HepG2 (cell line): ENCODE data around the gene PKMYT1. TPM values are rescaled to one million over a fixed set of nuclear protein-coding genes. Genes with fewer than 3 reads are reported as not detected.
A peak's percentile ranks its signal among the peaks of the same experiment; 100 is the strongest.

Experiments
- AGO2 ChIP-seq: fragments of 200-400 bp; formaldehyde crosslinking; optimal IDR thresholded peaks from 2 replicates; pipeline ENCODE3; 2017; ENCODE audit warnings: mild to moderate bottlenecking, low read depth, low read length, moderate library complexity
- CHD4 ChIP-seq: fragments of 200-600 bp; sonication (generic); IDR thresholded peaks from 2 replicates; pipeline ENCODE4 v1.7.0; 2017; ENCODE audit warnings: mild to moderate bottlenecking, low read length, borderline replicate concordance
- HNF4A ChIP-seq: sonication (generic); formaldehyde crosslinking; IDR thresholded peaks from 2 replicates; pipeline ENCODE4 v1.4.0; 2020; ENCODE audit warnings: missing genetic modification reagents
- ISL2 ChIP-seq: sonication (generic); formaldehyde crosslinking; IDR thresholded peaks from 2 replicates; pipeline ENCODE4 v1.5.0; 2020; ENCODE audit warnings: missing genetic modification reagents
- KAT7 ChIP-seq: IDR thresholded peaks from 2 replicates; pipeline ENCODE4 v1.6.1; 2018; ENCODE audit warnings: borderline replicate concordance, missing compliant biosample characterization
- PITX1 ChIP-seq: sonication (generic); formaldehyde crosslinking; IDR thresholded peaks from 2 replicates; pipeline ENCODE4 v1.5.1; 2020; ENCODE audit warnings: mild to moderate bottlenecking, missing genetic modification reagents
- POLR2A ChIP-seq, 2 experiments: IDR thresholded peaks; 2 replicates each; pipeline ENCODE4 v1.6.1; 2011; ENCODE audit warnings: low read depth in 2 of 2, low read length in 2 of 2, mild to moderate bottlenecking in 1 of 2, moderate library complexity in 1 of 2; ENCODE audit not compliant: insufficient read depth in 1 of 2
- SOX6 ChIP-seq, 2 experiments: fragments of 450-650 bp in 1 of 2; sonication (generic) in 1 of 2; formaldehyde crosslinking in 1 of 2; IDR thresholded peaks; 2 replicates each; pipeline versions ENCODE4 v1.4.0 to v1.6.1; 2017 to 2020; ENCODE audit warnings: antibody characterized with exemption in 1 of 2, mild to moderate bottlenecking in 1 of 2, missing genetic modification reagents in 1 of 2
- SP5 ChIP-seq: IDR thresholded peaks from 2 replicates; pipeline ENCODE4 v1.6.1; 2016; ENCODE audit warnings: low read depth, borderline replicate concordance
- ZFP1 ChIP-seq: IDR thresholded peaks from 2 replicates; pipeline ENCODE4 v1.6.1; 2016
- ZMYM4 ChIP-seq: sonication (generic); formaldehyde crosslinking; IDR thresholded peaks from 2 replicates; pipeline ENCODE4 v1.8.1; 2023; ENCODE audit warnings: mild to moderate bottlenecking, missing genetic modification reagents
- ZNF33B ChIP-seq: sonication (generic); formaldehyde crosslinking; IDR thresholded peaks from 2 replicates; pipeline ENCODE4 v1.5.1; 2020; ENCODE audit warnings: mild to moderate bottlenecking, missing genetic modification reagents
- ZNF589 ChIP-seq: sonication (generic); formaldehyde crosslinking; conservative IDR thresholded peaks from 2 replicates; pipeline ENCODE4 v1.8.0; 2022; ENCODE audit warnings: mild to moderate bottlenecking, moderate library complexity, missing genetic modification reagents
- ZNF883 ChIP-seq: sonication (generic); formaldehyde crosslinking; IDR thresholded peaks from 2 replicates; pipeline ENCODE4 v1.5.1; 2020; ENCODE audit warnings: mild to moderate bottlenecking, missing genetic modification reagents; ENCODE audit errors: not compliant biosample characterization
- polyA plus RNA-seq, 8 experiments: library from polyadenylated mRNA; depleted of rRNA in 3 of 8; stranded (reverse) in 7 of 8; unstranded in 1 of 8; fragments of >200 nt; fragmentation: Illumina TruSeq in 4 of 8; extraction: Trizol in 4 of 8; gene quantifications; 2 replicates each; pipeline versions ENCODE4 v1.2.1 to v1.2.3, GENCODE V29; 2011 to 2016; ENCODE audit warnings: low read depth in 4 of 8, missing spikeins in 1 of 8, mixed read lengths in 1 of 8; ENCODE audit not compliant: insufficient read depth in 1 of 8
- total RNA-seq, 5 experiments: library from RNA; depleted of rRNA; stranded (reverse); fragments of >200 nt; fragmentation: Illumina TruSeq; extraction: Trizol; gene quantifications; 2 replicates each; pipeline ENCODE4 v1.2.3, GENCODE V29; 2016; ENCODE audit warnings: low read depth in 1 of 5
- TF ChIP-seq, protein P1 (sequence below): sonication (generic); formaldehyde crosslinking; IDR thresholded peaks from 2 replicates; pipeline ENCODE4 v1.9.0; 2022; ENCODE audit warnings: low read depth, missing genetic modification reagents
- TF ChIP-seq, protein P2 (sequence below): sonication (generic); formaldehyde crosslinking; IDR thresholded peaks from 2 replicates; pipeline ENCODE4 v1.8.0; 2023; ENCODE audit warnings: mild to moderate bottlenecking, missing genetic modification reagents
- TF ChIP-seq, protein P3 (sequence below): sonication (generic); formaldehyde crosslinking; IDR thresholded peaks from 2 replicates; pipeline ENCODE4 v1.4.0; 2020; ENCODE audit warnings: mild to moderate bottlenecking, missing genetic modification reagents, borderline replicate concordance
- TF ChIP-seq, protein P4 (sequence below): IDR thresholded peaks from 2 replicates; pipeline ENCODE4 v1.6.1; 2016; ENCODE audit warnings: low read depth, control low read depth

Gene PKMYT1
- total and polyA plus RNA-seq, 2 of the 13 experiments (the other 11 are each of a cell fraction or from before 2014, with no cell fraction given) = 7.0 to 27.8 TPM

DNA sequence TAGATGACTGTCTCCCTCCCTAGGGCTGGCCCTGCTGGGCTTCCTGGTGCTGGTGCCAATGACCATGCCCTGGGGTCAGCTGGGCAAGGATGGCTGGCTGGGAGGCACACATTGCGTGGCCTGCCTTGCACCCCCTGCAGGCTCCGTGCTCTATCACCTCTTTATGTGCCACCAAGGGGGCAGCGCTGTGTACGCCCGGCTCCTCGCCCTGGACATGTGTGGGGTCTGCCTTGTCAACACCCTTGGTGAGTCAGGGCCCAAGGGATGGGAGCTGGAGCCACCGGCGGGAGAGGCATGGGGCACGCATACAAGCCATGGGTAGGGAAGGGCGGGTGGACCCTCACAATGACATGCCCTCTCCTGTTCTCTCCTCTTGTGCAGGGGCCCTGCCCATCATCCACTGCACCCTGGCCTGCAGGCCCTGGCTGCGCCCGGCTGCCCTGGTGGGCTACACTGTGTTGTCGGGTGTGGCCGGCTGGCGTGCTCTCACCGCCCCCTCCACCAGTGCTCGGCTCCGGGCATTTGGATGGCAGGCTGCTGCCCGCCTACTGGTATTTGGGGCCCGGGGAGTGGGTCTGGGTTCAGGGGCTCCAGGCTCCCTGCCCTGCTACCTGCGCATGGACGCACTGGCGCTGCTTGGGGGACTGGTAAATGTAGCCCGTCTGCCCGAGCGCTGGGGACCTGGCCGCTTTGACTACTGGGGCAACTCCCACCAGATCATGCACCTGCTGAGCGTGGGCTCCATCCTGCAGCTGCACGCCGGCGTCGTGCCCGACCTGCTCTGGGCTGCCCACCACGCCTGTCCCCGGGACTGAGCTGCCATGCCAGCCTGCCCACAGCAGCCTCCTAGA is 8.9 kb downstream of the PKMYT1 start (continued):
- TF ChIP-seq, protein P1, sequence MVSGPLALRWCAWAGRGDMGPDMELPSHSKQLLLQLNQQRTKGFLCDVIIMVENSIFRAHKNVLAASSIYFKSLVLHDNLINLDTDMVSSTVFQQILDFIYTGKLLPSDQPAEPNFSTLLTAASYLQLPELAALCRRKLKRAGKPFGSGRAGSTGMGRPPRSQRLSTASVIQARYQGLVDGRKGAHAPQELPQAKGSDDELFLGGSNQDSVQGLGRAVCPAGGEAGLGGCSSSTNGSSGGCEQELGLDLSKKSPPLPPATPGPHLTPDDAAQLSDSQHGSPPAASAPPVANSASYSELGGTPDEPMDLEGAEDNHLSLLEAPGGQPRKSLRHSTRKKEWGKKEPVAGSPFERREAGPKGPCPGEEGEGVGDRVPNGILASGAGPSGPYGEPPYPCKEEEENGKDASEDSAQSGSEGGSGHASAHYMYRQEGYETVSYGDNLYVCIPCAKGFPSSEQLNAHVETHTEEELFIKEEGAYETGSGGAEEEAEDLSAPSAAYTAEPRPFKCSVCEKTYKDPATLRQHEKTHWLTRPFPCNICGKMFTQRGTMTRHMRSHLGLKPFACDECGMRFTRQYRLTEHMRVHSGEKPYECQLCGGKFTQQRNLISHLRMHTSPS (CRISPR knock-in tag) = 0 out of 2 replicates have a peak, but pooled peaks have one; percentile 8
- TF ChIP-seq SP5 = no peak
- TF ChIP-seq CHD4 = no peak
- TF ChIP-seq, protein P2, sequence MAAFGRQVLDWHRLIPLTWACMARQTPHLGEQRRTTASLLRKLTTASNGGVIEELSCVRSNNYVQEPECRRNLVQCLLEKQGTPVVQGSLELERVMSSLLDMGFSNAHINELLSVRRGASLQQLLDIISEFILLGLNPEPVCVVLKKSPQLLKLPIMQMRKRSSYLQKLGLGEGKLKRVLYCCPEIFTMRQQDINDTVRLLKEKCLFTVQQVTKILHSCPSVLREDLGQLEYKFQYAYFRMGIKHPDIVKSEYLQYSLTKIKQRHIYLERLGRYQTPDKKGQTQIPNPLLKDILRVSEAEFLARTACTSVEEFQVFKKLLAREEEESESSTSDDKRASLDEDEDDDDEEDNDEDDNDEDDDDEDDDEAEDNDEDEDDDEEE (CRISPR knock-in tag) = no peak
- no peak for TF ChIP-seq KAT7 (CRISPR knock-in tag)
- no peak for TF ChIP-seq ZNF589 (CRISPR knock-in tag)
- TF ChIP-seq ISL2 = no peak
- TF ChIP-seq SOX6 (IDR thresholded peaks at IDR 0.05) = no peak
- no peak for TF ChIP-seq SOX6 (CRISPR knock-in tag; IDR thresholded peaks at IDR 0.05)
- TF ChIP-seq ZNF883 (CRISPR knock-in tag) = no peak
- TF ChIP-seq POLR2A (IDR thresholded peaks at IDR 0.05; ENCODE audit: insufficient read depth in 1 of 2, low read depth in 2 of 2, low read length in 2 of 2) = peak; percentile 16 to 40; a peak in 3 of 4 replicates
- no peak for TF ChIP-seq ZFP1 (CRISPR knock-in tag)
- TF ChIP-seq ZNF33B = no peak
- TF ChIP-seq, protein P3, sequence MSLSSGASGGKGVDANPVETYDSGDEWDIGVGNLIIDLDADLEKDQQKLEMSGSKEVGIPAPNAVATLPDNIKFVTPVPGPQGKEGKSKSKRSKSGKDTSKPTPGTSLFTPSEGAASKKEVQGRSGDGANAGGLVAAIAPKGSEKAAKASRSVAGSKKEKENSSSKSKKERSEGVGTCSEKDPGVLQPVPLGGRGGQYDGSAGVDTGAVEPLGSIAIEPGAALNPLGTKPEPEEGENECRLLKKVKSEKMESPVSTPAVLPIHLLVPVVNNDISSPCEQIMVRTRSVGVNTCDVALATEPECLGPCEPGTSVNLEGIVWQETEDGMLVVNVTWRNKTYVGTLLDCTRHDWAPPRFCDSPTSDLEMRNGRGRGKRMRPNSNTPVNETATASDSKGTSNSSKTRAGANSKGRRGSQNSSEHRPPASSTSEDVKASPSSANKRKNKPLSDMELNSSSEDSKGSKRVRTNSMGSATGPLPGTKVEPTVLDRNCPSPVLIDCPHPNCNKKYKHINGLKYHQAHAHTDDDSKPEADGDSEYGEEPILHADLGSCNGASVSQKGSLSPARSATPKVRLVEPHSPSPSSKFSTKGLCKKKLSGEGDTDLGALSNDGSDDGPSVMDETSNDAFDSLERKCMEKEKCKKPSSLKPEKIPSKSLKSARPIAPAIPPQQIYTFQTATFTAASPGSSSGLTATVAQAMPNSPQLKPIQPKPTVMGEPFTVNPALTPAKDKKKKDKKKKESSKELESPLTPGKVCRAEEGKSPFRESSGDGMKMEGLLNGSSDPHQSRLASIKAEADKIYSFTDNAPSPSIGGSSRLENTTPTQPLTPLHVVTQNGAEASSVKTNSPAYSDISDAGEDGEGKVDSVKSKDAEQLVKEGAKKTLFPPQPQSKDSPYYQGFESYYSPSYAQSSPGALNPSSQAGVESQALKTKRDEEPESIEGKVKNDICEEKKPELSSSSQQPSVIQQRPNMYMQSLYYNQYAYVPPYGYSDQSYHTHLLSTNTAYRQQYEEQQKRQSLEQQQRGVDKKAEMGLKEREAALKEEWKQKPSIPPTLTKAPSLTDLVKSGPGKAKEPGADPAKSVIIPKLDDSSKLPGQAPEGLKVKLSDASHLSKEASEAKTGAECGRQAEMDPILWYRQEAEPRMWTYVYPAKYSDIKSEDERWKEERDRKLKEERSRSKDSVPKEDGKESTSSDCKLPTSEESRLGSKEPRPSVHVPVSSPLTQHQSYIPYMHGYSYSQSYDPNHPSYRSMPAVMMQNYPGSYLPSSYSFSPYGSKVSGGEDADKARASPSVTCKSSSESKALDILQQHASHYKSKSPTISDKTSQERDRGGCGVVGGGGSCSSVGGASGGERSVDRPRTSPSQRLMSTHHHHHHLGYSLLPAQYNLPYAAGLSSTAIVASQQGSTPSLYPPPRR (CRISPR knock-in tag) = no peak
- TF ChIP-seq HNF4A (CRISPR knock-in tag) = no peak
- TF ChIP-seq, protein P4, sequence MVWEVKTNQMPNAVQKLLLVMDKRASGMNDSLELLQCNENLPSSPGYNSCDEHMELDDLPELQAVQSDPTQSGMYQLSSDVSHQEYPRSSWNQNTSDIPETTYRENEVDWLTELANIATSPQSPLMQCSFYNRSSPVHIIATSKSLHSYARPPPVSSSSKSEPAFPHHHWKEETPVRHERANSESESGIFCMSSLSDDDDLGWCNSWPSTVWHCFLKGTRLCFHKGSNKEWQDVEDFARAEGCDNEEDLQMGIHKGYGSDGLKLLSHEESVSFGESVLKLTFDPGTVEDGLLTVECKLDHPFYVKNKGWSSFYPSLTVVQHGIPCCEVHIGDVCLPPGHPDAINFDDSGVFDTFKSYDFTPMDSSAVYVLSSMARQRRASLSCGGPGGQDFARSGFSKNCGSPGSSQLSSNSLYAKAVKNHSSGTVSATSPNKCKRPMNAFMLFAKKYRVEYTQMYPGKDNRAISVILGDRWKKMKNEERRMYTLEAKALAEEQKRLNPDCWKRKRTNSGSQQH (CRISPR knock-in tag) = no peak
- peak; percentile 87 for TF ChIP-seq AGO2
- TF ChIP-seq PITX1 (CRISPR knock-in tag) = no peak
- TF ChIP-seq ZMYM4 (CRISPR knock-in tag) = no peak
